HG03175 (cell line): ENCODE measurements around the gene ASCL1.
A peak's percentile ranks its signal among the peaks of the same experiment; 100 is the strongest.

Source experiments
- ATAC-seq: cut with Tn5 transposase; IDR thresholded peaks from one replicate; pipeline ENCODE4 v1.9.1; 2021; ENCODE audit warnings: mild to moderate bottlenecking, moderate library complexity; ENCODE audit not compliant: unreplicated experiment

ASCL1 gene

DNA sequence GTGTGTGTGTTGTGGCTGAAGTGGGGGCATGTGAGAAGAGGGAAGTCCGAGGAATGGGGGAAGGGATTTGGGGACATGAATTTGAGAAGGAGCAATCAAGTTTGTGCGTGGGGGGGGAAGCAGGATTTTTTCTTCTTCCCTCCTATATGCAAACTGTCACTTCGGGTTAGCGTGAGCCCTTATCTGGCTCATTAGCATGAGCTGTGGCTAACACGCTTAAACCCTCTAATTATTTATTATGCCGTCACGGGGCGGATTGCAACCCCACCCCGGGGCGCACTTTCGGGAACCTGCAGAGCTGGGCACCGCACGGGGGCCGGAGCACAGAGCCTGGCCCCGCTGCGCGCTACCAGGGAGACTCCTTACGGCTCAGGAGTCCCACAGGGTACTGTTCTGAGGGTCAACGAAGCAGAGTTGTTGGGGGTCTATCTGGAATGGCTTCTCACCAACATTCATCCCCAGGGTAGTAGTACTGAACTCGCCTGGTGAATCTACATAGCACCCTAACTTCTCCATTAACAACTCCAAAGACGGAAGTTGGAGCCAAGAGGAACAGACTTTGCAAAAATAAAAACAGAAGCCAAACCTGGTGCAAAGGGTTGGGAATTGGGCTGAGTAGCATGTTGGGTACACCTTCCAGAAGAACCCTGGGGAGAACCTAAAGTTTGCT is 6.4 kb upstream of the ASCL1 start:
- ATAC-seq: peak; percentile 24

DNA sequence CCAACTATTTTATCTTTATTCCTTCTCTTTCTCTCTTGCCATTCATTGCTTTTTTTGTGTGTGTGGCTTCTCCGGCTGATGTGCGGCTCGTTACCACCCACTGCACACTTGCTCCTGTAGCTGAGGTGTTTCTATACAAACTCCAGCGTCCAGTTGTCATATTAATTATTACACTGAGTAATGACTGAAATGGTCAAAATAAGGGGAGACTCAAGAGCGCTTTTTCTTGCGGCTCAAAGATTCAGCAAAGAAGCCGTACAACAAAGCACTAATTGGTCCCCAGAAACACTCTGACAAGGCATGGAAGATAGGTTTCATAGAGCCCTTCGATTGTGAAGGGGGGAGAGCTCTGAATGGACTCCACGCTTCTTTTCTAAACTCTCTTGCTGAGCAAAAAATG is 5.6 kb upstream of the ASCL1 start:
- no peak for ATAC-seq

DNA sequence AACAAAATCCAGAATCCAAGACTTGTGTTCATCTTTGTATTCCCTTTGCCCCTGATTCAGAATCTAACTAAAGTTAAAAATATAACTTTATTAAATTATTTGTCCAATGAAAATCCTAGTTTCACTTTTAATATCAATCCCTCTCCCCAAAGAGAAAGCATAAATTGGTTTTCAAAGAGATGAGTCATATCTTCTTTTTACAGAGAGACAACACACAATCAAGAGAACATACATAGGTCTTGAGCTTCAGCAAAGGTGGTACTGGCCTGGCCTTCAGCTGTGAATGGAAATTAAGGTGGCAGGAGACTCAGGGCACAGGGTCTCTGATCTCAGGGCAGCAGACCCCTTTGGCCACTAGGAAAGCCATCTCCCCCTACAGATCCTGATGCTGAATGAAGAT is 4.3 kb upstream of the ASCL1 start:
- ATAC-seq: no peak

DNA sequence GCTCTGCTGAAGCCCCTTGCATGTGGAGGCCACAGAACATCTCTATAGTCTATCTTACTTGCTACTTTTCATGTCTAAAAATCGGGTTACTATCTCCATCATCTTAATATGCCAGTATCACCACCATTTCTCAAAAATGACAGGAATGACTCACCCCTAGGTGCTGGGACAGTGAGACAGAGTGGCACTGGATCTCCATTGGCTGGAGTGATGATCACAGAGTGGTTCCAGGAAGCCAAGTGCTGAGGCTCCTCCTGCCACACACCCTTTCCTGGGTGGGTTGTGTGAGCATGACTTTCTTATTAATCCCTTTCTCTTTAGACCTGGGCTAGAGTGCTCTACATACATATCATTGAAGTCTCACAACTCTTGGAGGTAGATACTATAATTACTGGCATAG is 3.3 kb upstream of the ASCL1 start:
- ATAC-seq: no peak

DNA sequence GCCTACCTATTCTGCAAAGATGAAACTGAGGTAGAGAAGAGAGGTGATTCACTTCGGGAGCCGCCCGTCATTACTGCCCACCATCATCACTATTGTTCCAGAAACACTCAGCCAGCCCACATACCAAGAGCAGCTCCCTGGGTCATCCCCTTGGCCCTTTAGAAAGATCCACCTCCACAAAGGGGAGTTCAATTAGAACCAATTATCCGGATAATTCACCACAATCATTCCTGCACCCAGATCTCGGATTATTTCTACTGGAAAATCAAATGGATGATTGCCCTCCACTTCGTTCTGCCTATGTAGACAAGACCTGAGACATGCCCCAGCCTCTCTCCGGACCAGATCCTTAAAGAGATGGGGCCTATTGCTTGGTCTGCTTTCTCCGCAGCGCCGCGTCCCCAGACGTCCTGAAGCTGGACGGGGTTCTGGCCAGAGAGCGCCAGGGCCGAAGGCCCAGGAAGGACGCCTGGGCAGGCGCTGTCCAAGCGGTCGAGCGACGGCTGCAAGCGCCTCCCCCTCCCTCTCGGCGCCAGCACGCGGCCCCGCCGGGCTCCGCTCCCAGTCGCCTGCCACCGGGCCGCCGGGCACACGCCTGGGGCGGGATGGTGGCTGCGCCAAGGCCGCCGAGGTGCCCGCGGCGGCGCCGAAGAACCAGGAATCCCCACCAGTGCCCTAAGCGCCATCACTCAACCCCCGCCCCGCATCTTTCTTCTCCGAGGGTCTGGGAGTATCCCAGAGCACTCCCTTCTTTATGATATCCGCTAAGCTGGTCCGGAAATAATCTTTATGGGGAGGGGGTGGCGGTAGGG is 1.3 kb upstream of the ASCL1 start:
- ATAC-seq: no peak

DNA sequence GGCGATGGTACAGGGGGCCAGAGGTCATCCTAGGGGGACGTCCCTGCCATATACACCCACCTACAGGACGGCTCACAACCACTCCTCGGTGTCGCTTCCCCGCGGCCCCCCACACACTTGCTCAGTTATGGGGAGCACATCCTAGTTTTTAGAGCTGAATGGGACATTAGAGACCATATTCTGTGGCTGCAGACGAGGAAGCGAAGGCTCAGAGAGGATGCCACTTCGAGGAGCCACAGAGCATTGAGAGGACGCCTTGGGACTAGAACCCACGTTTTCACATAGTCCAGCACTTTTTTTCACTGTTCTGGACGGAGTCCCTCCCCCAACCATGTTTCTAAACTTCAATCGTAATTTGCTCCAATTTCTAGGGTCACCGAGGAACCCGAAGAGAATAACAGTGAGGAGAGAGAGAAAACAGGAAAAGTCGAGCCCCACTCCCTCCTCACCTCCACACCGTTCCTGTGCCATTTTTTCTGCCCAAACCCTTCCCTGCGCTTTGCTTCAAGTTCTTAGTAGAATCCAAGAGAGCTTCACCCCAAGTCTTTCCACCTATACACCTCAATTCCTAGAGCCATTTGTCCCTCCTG is 641 bp upstream of the ASCL1 start:
- ATAC-seq: no peak

DNA sequence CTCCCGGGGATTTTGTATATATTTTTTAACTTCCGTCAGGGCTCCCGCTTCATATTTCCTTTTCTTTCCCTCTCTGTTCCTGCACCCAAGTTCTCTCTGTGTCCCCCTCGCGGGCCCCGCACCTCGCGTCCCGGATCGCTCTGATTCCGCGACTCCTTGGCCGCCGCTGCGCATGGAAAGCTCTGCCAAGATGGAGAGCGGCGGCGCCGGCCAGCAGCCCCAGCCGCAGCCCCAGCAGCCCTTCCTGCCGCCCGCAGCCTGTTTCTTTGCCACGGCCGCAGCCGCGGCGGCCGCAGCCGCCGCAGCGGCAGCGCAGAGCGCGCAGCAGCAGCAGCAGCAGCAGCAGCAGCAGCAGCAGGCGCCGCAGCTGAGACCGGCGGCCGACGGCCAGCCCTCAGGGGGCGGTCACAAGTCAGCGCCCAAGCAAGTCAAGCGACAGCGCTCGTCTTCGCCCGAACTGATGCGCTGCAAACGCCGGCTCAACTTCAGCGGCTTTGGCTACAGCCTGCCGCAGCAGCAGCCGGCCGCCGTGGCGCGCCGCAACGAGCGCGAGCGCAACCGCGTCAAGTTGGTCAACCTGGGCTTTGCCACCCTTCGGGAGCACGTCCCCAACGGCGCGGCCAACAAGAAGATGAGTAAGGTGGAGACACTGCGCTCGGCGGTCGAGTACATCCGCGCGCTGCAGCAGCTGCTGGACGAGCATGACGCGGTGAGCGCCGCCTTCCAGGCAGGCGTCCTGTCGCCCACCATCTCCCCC is 777 bp downstream of the ASCL1 start:
- peak; percentile 61 for ATAC-seq

DNA sequence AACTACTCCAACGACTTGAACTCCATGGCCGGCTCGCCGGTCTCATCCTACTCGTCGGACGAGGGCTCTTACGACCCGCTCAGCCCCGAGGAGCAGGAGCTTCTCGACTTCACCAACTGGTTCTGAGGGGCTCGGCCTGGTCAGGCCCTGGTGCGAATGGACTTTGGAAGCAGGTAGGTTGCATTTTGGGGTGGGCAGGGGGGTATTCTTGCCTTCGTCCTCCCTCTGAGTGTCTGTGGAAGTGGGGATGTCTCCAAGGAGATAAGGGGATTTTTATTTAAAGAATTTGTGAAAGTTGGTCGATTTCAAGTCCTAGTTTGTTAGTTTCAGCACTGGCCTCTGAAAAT is 1.3 kb downstream of the ASCL1 start:
- ATAC-seq: peak; percentile 1

DNA sequence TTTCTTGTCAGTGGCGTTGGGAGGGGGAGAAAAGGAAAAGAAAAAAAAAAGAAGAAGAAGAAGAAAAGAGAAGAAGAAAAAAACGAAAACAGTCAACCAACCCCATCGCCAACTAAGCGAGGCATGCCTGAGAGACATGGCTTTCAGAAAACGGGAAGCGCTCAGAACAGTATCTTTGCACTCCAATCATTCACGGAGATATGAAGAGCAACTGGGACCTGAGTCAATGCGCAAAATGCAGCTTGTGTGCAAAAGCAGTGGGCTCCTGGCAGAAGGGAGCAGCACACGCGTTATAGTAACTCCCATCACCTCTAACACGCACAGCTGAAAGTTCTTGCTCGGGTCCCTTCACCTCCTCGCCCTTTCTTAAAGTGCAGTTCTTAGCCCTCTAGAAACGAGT is 1.9 kb downstream of the ASCL1 start:
- ATAC-seq: no peak

DNA sequence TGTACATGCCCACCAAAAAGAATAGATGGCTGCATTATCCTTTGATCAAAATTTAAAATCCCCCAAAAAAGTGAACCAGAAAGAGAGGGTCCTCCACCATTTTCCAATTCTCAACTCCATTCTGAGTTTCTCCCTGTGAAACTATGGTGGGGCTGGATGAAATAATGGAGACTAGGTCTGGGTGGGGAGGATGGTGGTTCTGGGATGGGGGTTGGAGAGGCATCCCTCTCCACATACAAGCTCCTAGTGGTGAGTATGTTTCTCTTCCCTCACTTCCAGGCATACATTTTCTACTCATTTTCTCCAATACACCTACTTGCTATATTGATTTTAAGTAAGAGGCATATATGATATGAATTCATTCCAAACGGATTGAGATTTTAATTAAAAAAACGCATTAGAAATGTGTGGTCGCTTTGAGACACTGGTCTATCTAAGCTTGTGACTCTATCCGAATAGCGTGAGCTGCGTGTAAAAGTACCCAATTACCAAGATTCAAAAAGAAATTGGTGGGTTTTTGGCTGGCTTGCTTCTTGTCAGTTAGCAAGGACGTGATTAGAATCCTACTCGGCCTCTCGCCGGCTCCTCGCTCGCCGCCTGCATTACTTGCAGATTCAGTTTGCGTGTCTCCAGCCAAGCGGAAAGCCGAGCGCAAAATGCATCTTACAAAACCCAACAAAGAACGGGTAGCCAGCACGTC is 3.4 kb downstream of the ASCL1 start:
- ATAC-seq: no peak

DNA sequence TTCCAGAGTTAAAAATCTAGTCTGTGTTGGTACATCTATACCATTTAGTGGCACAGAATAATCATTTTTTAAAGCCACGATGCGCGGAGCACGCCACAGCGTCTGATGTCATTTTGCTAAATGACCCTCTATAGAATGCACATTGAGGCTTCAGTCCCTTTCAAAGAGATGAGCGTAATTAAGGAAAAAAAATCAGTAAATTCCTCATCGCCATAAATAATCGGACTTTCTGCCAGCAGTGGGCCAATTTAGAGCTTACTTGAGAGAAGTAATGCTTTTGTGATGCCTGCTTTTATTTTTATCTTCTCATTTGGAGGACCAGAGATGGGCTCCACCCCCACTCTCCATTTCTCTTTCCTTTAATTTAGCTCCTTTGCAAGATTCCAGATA is 4.0 kb downstream of the ASCL1 start:
- ATAC-seq: no peak

DNA sequence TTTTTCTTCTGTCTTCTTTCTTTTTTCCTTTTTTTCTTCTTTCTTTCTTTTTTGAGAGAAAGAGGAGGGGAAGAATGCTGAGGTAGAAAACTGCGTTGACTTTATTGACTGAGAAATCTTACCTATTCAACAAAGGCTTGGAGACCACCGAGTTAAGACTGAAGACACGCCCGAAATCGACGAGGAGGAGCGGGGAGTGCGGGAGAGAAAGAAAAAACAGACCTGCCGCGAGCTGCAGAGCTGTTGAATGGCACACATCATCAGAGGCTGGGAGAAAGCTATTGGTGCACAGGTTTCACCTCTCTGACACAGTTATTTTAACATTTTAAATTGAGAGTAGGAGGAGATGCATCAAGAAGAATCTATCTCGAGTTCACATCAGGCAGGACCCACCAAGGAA is 5.1 kb downstream of the ASCL1 start:
- no peak for ATAC-seq

DNA sequence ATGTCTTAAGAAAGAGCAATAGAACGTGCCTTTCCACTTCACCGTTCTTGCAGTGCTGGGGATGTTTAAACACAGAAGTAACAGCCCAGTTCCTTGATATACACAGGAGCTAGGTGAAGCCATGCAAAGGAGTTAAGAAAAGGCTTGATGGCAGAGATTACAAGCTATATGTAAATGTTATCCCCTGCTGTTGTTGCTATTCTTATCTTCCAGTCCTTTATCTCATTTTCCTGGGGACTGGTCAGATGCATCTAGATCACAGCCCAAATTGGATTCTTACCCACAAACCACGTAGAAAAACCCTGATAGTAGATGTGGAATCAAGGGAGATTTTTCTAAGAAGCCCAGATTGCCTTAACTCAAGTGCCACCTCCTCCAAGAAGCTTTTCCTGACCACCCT is 5.5 kb downstream of the ASCL1 start:
- ATAC-seq: no peak

DNA sequence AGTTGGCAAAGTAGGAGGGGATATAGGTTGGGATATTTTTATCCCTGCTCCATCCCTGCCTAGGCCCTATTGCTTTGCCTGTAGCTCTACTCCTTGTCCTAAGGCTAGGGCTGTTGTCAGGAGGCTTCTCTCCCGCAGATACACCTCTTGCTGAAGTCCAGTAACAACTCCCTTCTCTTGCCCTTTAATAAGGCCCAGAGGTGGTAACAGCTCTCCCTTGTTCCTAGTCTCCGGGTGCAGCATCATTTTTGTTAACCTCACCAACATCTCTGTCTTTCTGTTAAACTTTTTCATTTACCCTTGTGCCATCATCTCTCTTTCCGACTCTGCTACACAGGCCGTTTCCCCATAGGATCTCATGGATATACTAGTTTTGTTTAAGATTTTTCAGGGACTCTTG is 6.3 kb downstream of the ASCL1 start:
- ATAC-seq: no peak

DNA sequence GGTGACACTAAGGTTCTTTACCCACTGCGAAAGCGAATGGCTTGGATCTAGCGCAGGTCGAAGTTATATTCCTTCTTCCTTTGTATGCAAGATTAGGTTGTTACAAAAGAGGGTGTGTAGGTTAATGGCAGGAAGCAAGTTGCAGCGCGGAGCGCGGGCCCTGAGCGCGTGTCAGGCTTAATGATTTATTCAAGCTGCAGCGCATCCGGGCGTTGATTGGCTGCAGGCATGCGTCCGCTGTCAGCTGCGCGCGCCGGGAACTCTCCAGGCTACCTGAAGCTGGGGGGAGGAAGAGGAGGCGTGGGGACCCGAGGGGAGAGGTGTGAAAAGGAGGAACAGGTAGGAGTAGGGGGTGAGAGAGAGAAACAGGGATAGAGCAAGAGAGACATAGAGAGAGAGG is 7.4 kb downstream of the ASCL1 start:
- ATAC-seq: peak; percentile 56

DNA sequence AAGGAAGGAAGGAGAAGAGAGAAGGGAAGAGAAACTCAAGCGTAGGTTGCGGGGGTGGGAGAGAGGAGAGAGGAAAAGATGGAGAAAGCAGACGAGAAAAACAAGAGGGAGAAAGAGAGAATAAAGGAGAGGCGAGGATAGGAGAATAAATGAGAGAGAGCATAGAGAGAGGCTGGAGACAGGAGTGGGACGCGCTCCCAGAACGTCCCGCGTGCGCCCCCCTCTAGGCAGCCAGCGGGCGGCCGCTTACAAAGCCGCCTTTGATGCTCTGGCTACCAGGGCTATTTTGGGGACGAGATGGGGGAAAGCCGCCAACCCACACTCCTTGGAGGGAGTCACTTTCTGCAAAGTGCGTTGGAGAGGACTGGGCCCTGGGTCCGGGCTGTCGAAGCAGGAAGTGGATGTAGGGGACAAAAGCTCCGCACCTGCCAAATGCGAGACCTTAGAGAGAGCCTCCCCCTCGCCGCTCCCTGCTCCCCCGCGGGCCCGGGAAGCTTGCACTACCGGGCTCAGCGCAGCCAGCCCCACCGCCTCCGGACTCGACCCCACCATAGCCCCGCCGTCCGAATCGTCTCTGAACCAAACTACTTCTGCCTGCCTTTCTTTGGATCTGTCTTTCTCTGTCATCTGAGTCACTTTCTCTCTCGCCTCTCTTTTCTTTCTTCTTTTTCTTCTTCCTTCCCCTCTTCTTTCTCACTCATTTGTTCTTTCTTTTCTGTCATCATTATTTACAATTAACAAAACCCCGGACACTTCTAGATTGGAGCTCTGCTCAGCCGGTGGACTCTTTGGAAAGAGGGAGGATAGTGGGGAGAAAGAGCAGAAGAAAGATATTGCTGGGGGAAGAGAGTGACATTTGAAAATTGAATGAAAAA is 8.0 kb downstream of the ASCL1 start:
- no peak for ATAC-seq

DNA sequence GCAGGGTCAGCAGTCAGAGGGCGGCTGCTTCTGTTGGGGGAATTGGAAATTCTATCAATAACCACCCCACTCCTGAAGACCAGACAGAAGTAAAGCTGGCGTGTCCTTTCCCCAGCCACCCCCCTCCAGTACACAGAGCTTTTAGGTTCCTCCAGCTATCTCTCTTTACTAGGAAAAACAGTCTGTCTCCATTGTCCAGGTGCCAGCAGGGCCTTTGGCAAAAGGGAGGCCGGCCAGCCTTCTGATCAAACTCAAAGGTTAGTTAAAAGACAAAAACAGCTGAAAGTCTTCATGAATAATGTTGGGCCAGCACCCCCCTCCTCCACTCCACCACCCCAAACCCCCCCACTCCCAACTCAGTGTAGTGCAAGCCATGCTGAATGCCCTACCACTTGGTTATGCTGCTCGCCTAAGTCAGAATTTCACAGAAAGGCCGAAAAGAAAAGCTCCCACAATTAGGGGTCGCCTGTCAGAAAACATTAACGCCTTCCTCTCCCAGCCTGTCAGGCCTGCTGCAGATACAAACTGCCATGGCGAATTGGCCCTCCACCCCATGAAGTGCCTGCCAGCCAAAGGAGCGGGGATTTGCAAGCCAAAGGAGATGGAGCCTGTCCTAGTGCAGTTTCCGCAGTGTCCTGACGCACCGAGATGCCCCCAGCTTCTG is 8.9 kb downstream of the ASCL1 start:
- ATAC-seq: no peak

DNA sequence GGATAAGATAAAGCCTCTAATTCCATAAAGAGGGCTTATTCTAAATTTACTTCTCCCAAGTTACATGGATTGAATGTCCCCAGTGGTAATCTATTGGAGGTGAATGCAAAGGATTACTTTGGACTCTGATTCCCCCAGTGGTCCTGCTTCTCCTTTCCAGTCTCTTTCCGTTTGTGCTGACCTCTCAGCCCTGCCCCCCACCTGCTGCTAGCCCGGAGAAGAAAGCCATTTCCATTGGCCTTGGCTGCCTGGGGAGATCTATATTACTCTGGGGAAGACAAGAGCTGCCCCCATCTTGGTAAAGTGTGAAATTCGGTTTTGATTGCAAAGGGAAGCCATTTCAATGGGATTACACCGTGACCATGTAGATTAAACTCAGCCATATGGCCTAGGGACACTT is 13.3 kb downstream of the ASCL1 start:
- ATAC-seq: no peak

DNA sequence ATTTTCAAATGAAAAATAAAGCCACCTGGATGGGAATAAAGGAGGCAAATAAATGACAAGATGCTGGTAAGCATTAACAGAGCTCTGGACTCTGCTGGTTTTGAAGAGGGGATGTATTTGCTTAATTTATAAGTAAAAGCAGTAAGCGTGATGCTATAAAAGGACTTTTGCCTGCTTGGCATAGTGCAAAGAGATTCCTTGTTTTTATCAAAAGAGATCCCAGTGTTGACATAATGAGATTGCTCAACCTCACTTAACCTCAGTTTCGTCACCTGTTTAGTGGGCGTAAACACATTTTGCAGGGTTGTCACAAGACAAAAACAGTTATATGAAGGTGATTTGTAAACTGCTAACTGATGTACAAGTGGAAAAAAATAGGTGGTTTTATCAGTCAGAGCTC is 13.8 kb downstream of the ASCL1 start:
- no peak for ATAC-seq

DNA sequence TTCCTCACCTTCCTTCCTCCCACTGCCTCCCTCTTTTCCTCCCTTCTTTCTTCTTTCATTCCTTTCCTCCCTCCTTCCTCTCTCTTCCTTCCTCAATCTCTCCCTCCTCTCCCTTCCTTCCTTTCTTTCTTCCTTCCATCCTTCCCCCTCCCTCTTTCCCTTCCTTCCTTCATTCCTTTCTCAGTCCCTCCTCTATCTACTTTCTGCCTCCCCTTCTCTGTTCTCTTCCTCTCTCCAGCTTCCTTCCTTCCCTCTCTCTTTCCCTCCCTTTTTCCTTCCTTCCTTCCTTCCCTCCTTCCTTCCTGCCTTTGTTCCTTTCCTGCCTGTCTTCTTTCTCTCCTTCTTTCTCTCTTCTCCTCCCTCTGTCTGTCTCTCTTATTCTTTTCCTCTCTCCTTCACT is 16.1 kb downstream of the ASCL1 start:
- no peak for ATAC-seq
